CD4-positive, alpha-beta memory T cell (primary cell): ENCODE measurements around the gene ANKRD33B. TPM values are rescaled to one million over a fixed set of nuclear protein-coding genes. Genes with fewer than 3 reads are reported as not detected.
A peak's percentile ranks its signal among the peaks of the same experiment; 100 is the strongest.

Experiments used
- CTCF ChIA-PET: fragments of 350-600 bp; sonication (Branson Sonifier 250); formaldehyde crosslinking; loops from one replicate; lab custom pipeline; 2021; ENCODE audit warnings: inconsistent platforms; ENCODE audit not compliant: partially characterized antibody; lab: Charles Lee
- POLR2A ChIA-PET: fragments of 350-600 bp; sonication (Branson Sonifier 250); formaldehyde crosslinking; loops from one replicate; lab custom pipeline; 2021; ENCODE audit not compliant: partially characterized antibody; lab: Charles Lee
- DNase-seq, 5 donors: peaks; one replicate each; pipeline versions ENCODE4 v3.0.0 to v3.0.0-alpha.2; 2020 to 2022; ENCODE audit warnings: mixed read lengths in 1 of 5
- H3K27ac ChIP-seq: one replicate; pipeline ENCODE4 v1.7.0; 2013; ENCODE audit warnings: low read depth, low read length
- H3K27me3 ChIP-seq: 2 replicates; pipeline ENCODE4 v1.7.0; 2013; ENCODE audit warnings: mild to moderate bottlenecking, low read length, moderate library complexity; ENCODE audit not compliant: insufficient read depth
- H3K36me3 ChIP-seq: 2 replicates; pipeline ENCODE4 v1.7.0; 2013; ENCODE audit warnings: mild to moderate bottlenecking, low read length, moderate library complexity; ENCODE audit not compliant: insufficient read depth
- H3K4me1 ChIP-seq: 2 replicates; pipeline ENCODE4 v1.7.0; 2013; ENCODE audit warnings: mild to moderate bottlenecking, low read length, moderate library complexity; ENCODE audit not compliant: insufficient read depth
- H3K4me3 ChIP-seq, 2 donors: one replicate each; pipeline ENCODE4 v1.7.0; 2013; ENCODE audit warnings: low read length in 2 of 2, mild to moderate bottlenecking in 1 of 2
- H3K9me3 ChIP-seq, 2 donors: one replicate each; pipeline ENCODE4 v1.7.0; 2013; ENCODE audit warnings: low read length in 2 of 2, control low read depth in 1 of 2; ENCODE audit not compliant: control insufficient read depth in 1 of 2
- H3K27ac Mint-ChIP-seq, 7 donors: one replicate each; pipeline ENCODE4 v1.8.0; 2020 to 2021; ENCODE audit warnings: mixed read lengths in 7 of 7, mild to moderate bottlenecking in 6 of 7, inconsistent platforms in 3 of 7, moderate library complexity in 3 of 7
- H3K27me3 Mint-ChIP-seq, 2 donors: one replicate each; pipeline ENCODE4 v1.8.0; 2020 to 2021; ENCODE audit warnings: mixed read lengths in 2 of 2
- H3K36me3 Mint-ChIP-seq, 2 donors: one replicate each; pipeline ENCODE4 v1.8.0; 2020 to 2021; ENCODE audit warnings: mixed read lengths in 2 of 2, inconsistent platforms in 1 of 2, mild to moderate bottlenecking in 1 of 2
- H3K4me1 Mint-ChIP-seq, 4 donors: one replicate each; pipeline ENCODE4 v1.8.0; 2020 to 2021; ENCODE audit warnings: mixed read lengths in 4 of 4, mild to moderate bottlenecking in 1 of 4
- H3K4me3 Mint-ChIP-seq, 8 donors: one replicate each; pipeline ENCODE4 v1.8.0; 2020 to 2021; ENCODE audit warnings: mixed read lengths in 8 of 8, mild to moderate bottlenecking in 7 of 8, moderate library complexity in 6 of 8, inconsistent platforms in 3 of 8
- H3K9me3 Mint-ChIP-seq, 8 donors: one replicate each; pipeline ENCODE4 v1.8.0; 2020 to 2021; ENCODE audit warnings: mixed read lengths in 8 of 8, mild to moderate bottlenecking in 5 of 8, inconsistent platforms in 3 of 8, moderate library complexity in 1 of 8
- intact Hi-C: fragments of 100-400 bp; cut with micrococcal nuclease; formaldehyde crosslinking; loops from one replicate; pipeline ENCODE4 v1.15.1; 2023
- polyA plus RNA-seq, 2 donors: library from polyadenylated mRNA; unstranded; fragments of 300-500 nt; fragmentation: Illumina TruSeq; gene quantifications; one replicate each; pipeline ENCODE4 v1.2.3, GENCODE V29; 2021
- total RNA-seq, 2 experiments: library from RNA; stranded (reverse); gene quantifications; one replicate each; pipeline ENCODE4 v1.2.3, GENCODE V29; 2021

ANKRD33B gene
- total and polyA plus RNA-seq, 4 experiments from 2014 or later: 0.05 to 2.3 (median 1.2) TPM

DNA sequence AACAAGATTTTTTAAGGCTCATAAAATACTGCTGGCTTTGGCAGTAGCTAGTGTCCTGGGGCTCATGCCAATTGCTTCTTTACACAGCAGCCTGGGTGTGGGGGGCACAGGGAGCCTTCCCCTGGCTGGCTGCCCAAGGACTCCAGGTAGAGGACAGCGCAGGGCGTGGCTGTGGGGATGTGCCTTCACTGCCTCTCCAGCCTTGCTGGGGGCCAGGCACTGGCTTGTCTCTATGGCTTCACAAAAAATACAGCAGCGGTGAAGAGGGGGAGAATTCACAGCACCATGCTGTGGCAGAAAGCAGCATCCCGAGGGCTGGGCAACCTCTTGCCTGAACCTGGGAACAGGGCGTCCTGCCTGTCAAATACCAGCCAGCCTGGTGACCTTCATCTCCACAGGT lies 139.8 kb downstream of the ANKRD33B start:
- Mint-ChIP-seq H3K36me3 (peaks cover 0 to 10% of the 10 kb centered on the region in 2 donors), H3K27me3 (no peaks in the 10 kb centered on the region), H3K27ac (peak overlapping the region in 2 of 7 donors; percentile 17 to 42), H3K4me3 (no peak overlapping the region), H3K9me3 (no peaks in the 10 kb centered on the region), H3K4me1 (peaks cover 30 to 51% (median 40%) of the 10 kb centered on the region in 4 donors)
- no peaks in the 10 kb centered on the region for H3K9me3 ChIP-seq
- no peak overlapping the region for H3K27ac ChIP-seq
- intact Hi-C loops: no loop called here
- no peak overlapping the region for H3K4me3 ChIP-seq
- ChIA-PET POLR2A (no interaction called here), CTCF (interaction anchor here (2.1 kb wide), 1 partner anchor 10 kb away, joined by 9 read pairs; no protein-coding TSS in a partner anchor)
- H3K27me3 ChIP-seq: no peaks in the 10 kb centered on the region
- no peak for DNase-seq
- H3K4me1 ChIP-seq: peaks cover 26% of the 10 kb centered on the region
- no peaks in the 10 kb centered on the region for H3K36me3 ChIP-seq

DNA sequence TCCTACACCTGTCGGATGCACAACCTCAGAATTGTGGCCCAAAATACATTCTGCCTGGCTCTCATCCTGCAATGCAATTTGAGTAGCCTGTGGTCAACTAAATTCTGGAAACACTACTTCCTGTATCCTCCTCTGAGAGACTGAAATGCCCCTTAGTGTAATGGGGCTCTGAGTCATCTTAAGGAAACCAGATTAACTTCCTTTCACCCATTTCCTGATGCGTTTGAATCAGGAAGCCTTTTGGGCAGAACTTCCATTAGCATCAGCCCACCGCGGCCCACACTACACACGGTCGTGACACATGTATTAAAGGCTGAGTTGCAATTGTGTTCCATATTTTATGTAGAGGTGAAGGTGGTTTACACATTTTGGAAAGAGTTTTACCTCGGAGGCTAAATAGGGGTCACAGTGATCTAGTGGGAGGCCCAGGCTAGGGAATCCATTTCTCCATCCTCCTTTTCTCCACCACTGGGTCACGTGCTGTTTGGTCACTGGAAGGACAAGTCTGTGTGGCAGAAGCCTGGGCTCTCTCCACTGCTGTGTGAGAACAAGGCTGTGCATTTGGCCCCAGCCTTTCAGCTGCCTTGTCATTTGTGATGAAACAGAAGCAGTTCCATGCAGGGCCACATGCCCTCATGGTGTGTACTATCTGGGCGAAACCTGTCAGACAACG lies 141.2 kb downstream of the ANKRD33B start:
- peaks cover 26% of the 10 kb centered on the region for H3K4me1 ChIP-seq
- H3K36me3 ChIP-seq: no peaks in the 10 kb centered on the region
- DNase-seq: peak in 1 of 5 donors; percentile 50
- Mint-ChIP-seq H3K27me3 (no peaks in the 10 kb centered on the region), H3K4me3 (peak overlapping the region in 4 of 8 donors; percentile 0 to 70 (median 38)), H3K9me3 (no peaks in the 10 kb centered on the region), H3K27ac (peak overlapping the region; percentile 62 to 88 (median 81)), H3K36me3 (peaks cover 2 to 10% of the 10 kb centered on the region in 2 donors), H3K4me1 (peaks cover 30 to 41% (median 37%) of the 10 kb centered on the region in 4 donors)
- H3K4me3 ChIP-seq: no peak overlapping the region
- no peaks in the 10 kb centered on the region for H3K27me3 ChIP-seq
- ChIA-PET POLR2A (no interaction called here), CTCF (no interaction called here)
- no peak overlapping the region for H3K27ac ChIP-seq
- intact Hi-C loops: no loop called here
- no peaks in the 10 kb centered on the region for H3K9me3 ChIP-seq

DNA sequence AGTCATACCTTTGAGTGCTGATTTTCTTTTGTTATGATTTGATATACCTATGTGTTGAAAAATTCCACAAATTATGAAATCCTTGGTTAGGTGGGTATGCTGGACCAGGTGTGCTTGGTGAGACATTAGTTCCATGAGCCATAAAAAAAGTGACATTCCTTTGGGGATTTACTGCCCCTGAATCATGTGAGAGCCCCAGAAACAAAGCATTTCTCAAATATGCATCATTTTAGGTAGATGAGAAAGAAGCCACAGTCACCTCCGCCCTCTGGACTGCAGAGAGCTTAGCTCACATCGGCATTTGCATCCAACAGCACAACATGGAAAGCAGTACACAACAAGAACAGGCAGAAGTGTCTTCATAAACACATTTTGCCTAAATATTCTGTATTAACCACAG lies 141.9 kb downstream of the ANKRD33B start:
- Histone ChIP-seq H3K9me3 (no peaks in the 10 kb centered on the region), H3K27ac (no peak overlapping the region), H3K36me3 (no peaks in the 10 kb centered on the region), H3K4me1 (peaks cover 26% of the 10 kb centered on the region), H3K27me3 (no peaks in the 10 kb centered on the region), H3K4me3 (no peak overlapping the region)
- H3K27me3 Mint-ChIP-seq: no peaks in the 10 kb centered on the region
- H3K36me3 Mint-ChIP-seq: peaks cover 4 to 13% of the 10 kb centered on the region in 2 donors
- POLR2A ChIA-PET: no interaction called here
- peak overlapping the region in 5 of 7 donors; percentile 9 to 88 (median 74) for H3K27ac Mint-ChIP-seq
- H3K4me1 Mint-ChIP-seq: peaks cover 30 to 40% (median 35%) of the 10 kb centered on the region in 4 donors
- CTCF ChIA-PET: no interaction called here
- DNase-seq: no peak
- no peaks in the 10 kb centered on the region for H3K9me3 Mint-ChIP-seq
- peak overlapping the region in 1 of 8 donors; percentile 13 for H3K4me3 Mint-ChIP-seq
- intact Hi-C loops: no loop called here

GRCh38 chr5:10706326-10706725 lies 142.5 kb downstream of the ANKRD33B start:
- DNase-seq: no peak
- no peaks in the 10 kb centered on the region for H3K27me3 Mint-ChIP-seq
- POLR2A ChIA-PET: no interaction called here
- no peaks in the 10 kb centered on the region for H3K9me3 Mint-ChIP-seq
- Histone ChIP-seq H3K27me3 (no peaks in the 10 kb centered on the region), H3K4me3 (no peak overlapping the region), H3K9me3 (no peaks in the 10 kb centered on the region), H3K36me3 (no peaks in the 10 kb centered on the region), H3K4me1 (peaks cover 26% of the 10 kb centered on the region), H3K27ac (no peak overlapping the region)
- no peak overlapping the region for H3K4me3 Mint-ChIP-seq
- CTCF ChIA-PET: no interaction called here
- intact Hi-C loops: no loop called here
- H3K36me3 Mint-ChIP-seq: peaks cover 6 to 15% of the 10 kb centered on the region in 2 donors
- peaks cover 30 to 40% (median 35%) of the 10 kb centered on the region in 4 donors for H3K4me1 Mint-ChIP-seq
- H3K27ac Mint-ChIP-seq: peak overlapping the region in 5 of 7 donors; percentile 0 to 88 (median 39)

Other genes with a start within 250 kb of the ANKRD33B start
- 100 to 1,000 TPM; 195 to 203 TPM for gene MARCHF6, start 210.4 kb upstream of the ANKRD33B start, total RNA-seq
- 10 to 100 TPM; 25.4 to 58.1 TPM for gene MARCHF6, start 210.4 kb upstream of the ANKRD33B start, polyA plus RNA-seq
- under 1 TPM; 0.42 to 0.47 TPM for gene ROPN1L, start 122.2 kb upstream of the ANKRD33B start, total RNA-seq
- 1 to 10 TPM; 3.8 to 6.5 TPM for gene ROPN1L, start 122.2 kb upstream of the ANKRD33B start, polyA plus RNA-seq
- 10 to 100 TPM; 39.0 to 39.5 TPM for gene DAP, start 197.2 kb downstream of the ANKRD33B start, total RNA-seq
- 10 to 100 TPM; 39.4 to 88.1 TPM for gene DAP, start 197.2 kb downstream of the ANKRD33B start, polyA plus RNA-seq